Fibroblast of lung (primary cell): ENCODE results near the gene STOX2. TPM values are rescaled to one million over a fixed set of nuclear protein-coding genes. Genes with fewer than 3 reads are reported as not detected.
A peak's percentile ranks its signal among the peaks of the same experiment; 100 is the strongest.

Source experiments
- DNase-seq, 2 donors: peaks; one replicate each; pipeline versions ENCODE4 v3.0.0 to v3.0.0-alpha.2; 2010; ENCODE audit warnings: low read depth in 2 of 2
- H2AFZ ChIP-seq: 2 replicates; pipeline ENCODE4 v1.5.1; 2012; ENCODE audit warnings: low read length, control low read depth, inconsistent platforms
- H3K27ac ChIP-seq: 2 replicates; pipeline ENCODE4 v1.5.1; 2011; ENCODE audit warnings: low read length, control low read depth; ENCODE audit not compliant: insufficient read depth
- H3K27me3 ChIP-seq: 2 replicates; pipeline ENCODE4 v1.5.1; 2011; ENCODE audit warnings: mild to moderate bottlenecking, low read length; ENCODE audit not compliant: control insufficient read depth, insufficient read depth
- H3K36me3 ChIP-seq: 2 replicates; pipeline ENCODE4 v1.5.1; 2011; ENCODE audit warnings: low read length; ENCODE audit not compliant: control insufficient read depth, insufficient read depth
- H3K4me1 ChIP-seq: 2 replicates; pipeline ENCODE4 v1.5.1; 2011; ENCODE audit warnings: low read length; ENCODE audit not compliant: control insufficient read depth, insufficient read depth; ENCODE audit errors: extremely low read depth
- H3K4me2 ChIP-seq: 2 replicates; pipeline ENCODE4 v1.5.1; 2011; ENCODE audit warnings: low read length, control low read depth; ENCODE audit not compliant: insufficient read depth; ENCODE audit errors: extremely low read depth
- H3K4me3 ChIP-seq, 4 experiments: fragments of 200-600 bp in 1 of 4; sonication (generic) in 1 of 4; replicated peaks in 1 of 4; 2 replicates each; pipeline ENCODE4 v1.5.1; 2011 to 2016; ENCODE audit warnings: low read length in 4 of 4, low read depth in 3 of 4, mild to moderate bottlenecking in 3 of 4, control low read depth in 2 of 4, inconsistent platforms in 1 of 4, mixed read lengths in 1 of 4; ENCODE audit not compliant: insufficient read depth in 1 of 4; ENCODE audit errors: control extremely low read depth in 1 of 4
- H3K79me2 ChIP-seq: 2 replicates; pipeline ENCODE4 v1.5.1; 2012; ENCODE audit warnings: mild to moderate bottlenecking, low read length, inconsistent platforms; ENCODE audit not compliant: control insufficient read depth, insufficient read depth
- H3K9ac ChIP-seq: 2 replicates; pipeline ENCODE4 v1.5.1; 2011; ENCODE audit warnings: mild to moderate bottlenecking, low read length, control low read depth; ENCODE audit not compliant: insufficient read depth
- H3K9me3 ChIP-seq: 2 replicates; pipeline ENCODE4 v1.5.1; 2012; ENCODE audit warnings: low read depth, low read length; ENCODE audit not compliant: control insufficient read depth, insufficient read depth
- H4K20me1 ChIP-seq: 2 replicates; pipeline ENCODE4 v1.5.1; 2011; ENCODE audit warnings: low read length; ENCODE audit not compliant: control insufficient read depth, insufficient read depth; ENCODE audit errors: extremely low read depth
- CTCF ChIP-seq, 2 donors: IDR thresholded peaks in 1 of 2; conservative IDR thresholded peaks in 1 of 2; 1 replicate in 1 of 2; 2 replicates in 1 of 2; pipeline ENCODE4 v1.5.1; 2011 to 2012; ENCODE audit warnings: low read length in 2 of 2, control low read depth in 1 of 2, inconsistent platforms in 1 of 2, low read depth in 1 of 2, mild to moderate bottlenecking in 1 of 2
- EZH2 ChIP-seq: IDR thresholded peaks from 2 replicates; pipeline ENCODE4 v1.5.1; 2012; ENCODE audit warnings: low read length, control low read depth, mild to moderate bottlenecking; ENCODE audit errors: missing control alignments
- polyA plus RNA-seq, 2 donors: library from polyadenylated mRNA; depleted of rRNA in 1 of 2; stranded (reverse) in 1 of 2; unstranded in 1 of 2; fragments of >200 nt; gene quantifications; 2 replicates each; pipeline ENCODE4 v1.2.1, GENCODE V29; 2011 to 2012; ENCODE audit warnings: missing spikeins in 1 of 2
- total RNA-seq: library from RNA; depleted of rRNA; stranded (reverse); fragments of >200 nt; gene quantifications from 2 replicates; pipeline ENCODE4 v1.2.1, GENCODE V29; 2014

Gene STOX2
- total and polyA plus RNA-seq, 2 donors (not counting 1 experiment from before 2014, with no cell fraction given) = 0.66 to 3.3 TPM

GRCh38 chr4:183989931-183990330, 84.8 kb downstream of the STOX2 start:
- Histone ChIP-seq H3K27ac (no peak overlapping the region), H3K9ac (no peak overlapping the region), H3K4me3 (no peak overlapping the region), H3K79me2 (no peaks in the 10 kb centered on the region), H3K9me3 (no peaks in the 10 kb centered on the region), H4K20me1 (no peaks in the 10 kb centered on the region), H2AFZ (no peak overlapping the region), H3K4me1 (peaks cover 5% of the 10 kb centered on the region), H3K27me3 (no peaks in the 10 kb centered on the region), H3K36me3 (no peaks in the 10 kb centered on the region), H3K4me2 (no peak overlapping the region)
- no peak for TF ChIP-seq CTCF (conservative IDR thresholded peaks at IDR 0.05 in 1 of 2, IDR thresholded peaks at IDR 0.05 in 1 of 2; ENCODE audit: low read depth in 1 of 2, low read length in 2 of 2)
- TF ChIP-seq EZH2 = no peak
- DNase-seq = no peak

GRCh38 chr4:183993676-183994075, 88.6 kb downstream of the STOX2 start:
- H3K4me3 ChIP-seq = no peak overlapping the region
- H3K36me3 ChIP-seq = no peaks in the 10 kb centered on the region
- no peaks in the 10 kb centered on the region for H3K27me3 ChIP-seq
- H3K9me3 ChIP-seq = no peaks in the 10 kb centered on the region
- TF ChIP-seq CTCF (conservative IDR thresholded peaks at IDR 0.05 in 1 of 2, IDR thresholded peaks at IDR 0.05 in 1 of 2; ENCODE audit: low read depth in 1 of 2, low read length in 2 of 2) (no peak), EZH2 (no peak)
- no peaks in the 10 kb centered on the region for H4K20me1 ChIP-seq
- no peak overlapping the region for H2AFZ ChIP-seq
- no peak overlapping the region for H3K9ac ChIP-seq
- H3K79me2 ChIP-seq = no peaks in the 10 kb centered on the region
- H3K4me1 ChIP-seq = peaks cover 4% of the 10 kb centered on the region
- H3K27ac ChIP-seq = no peak overlapping the region
- no peak overlapping the region for H3K4me2 ChIP-seq
- DNase-seq = no peak

GRCh38 chr4:183995570-183995969, 90.5 kb downstream of the STOX2 start:
- no peaks in the 10 kb centered on the region for H4K20me1 ChIP-seq
- TF ChIP-seq CTCF (conservative IDR thresholded peaks at IDR 0.05 in 1 of 2, IDR thresholded peaks at IDR 0.05 in 1 of 2; ENCODE audit: low read depth in 1 of 2, low read length in 2 of 2) (no peak), EZH2 (no peak)
- peaks cover 4% of the 10 kb centered on the region for H3K4me1 ChIP-seq
- peak in 1 of 2 donors; percentile 28 for DNase-seq
- H2AFZ ChIP-seq = no peak overlapping the region
- no peaks in the 10 kb centered on the region for H3K9me3 ChIP-seq
- H3K79me2 ChIP-seq = no peaks in the 10 kb centered on the region
- H3K4me2 ChIP-seq = no peak overlapping the region
- H3K27ac ChIP-seq = no peak overlapping the region
- no peak overlapping the region for H3K4me3 ChIP-seq
- no peak overlapping the region for H3K9ac ChIP-seq
- H3K36me3 ChIP-seq = no peaks in the 10 kb centered on the region
- no peaks in the 10 kb centered on the region for H3K27me3 ChIP-seq
